HG03025 (cell line): ENCODE data around the gene CTTN.

Experiments used
- ATAC-seq: cut with Tn5 transposase; IDR thresholded peaks from one replicate; pipeline ENCODE4 v1.9.1; 2021; ENCODE audit warnings: mild to moderate bottlenecking, moderate library complexity; ENCODE audit not compliant: unreplicated experiment, low FRiP score

CTTN gene

DNA sequence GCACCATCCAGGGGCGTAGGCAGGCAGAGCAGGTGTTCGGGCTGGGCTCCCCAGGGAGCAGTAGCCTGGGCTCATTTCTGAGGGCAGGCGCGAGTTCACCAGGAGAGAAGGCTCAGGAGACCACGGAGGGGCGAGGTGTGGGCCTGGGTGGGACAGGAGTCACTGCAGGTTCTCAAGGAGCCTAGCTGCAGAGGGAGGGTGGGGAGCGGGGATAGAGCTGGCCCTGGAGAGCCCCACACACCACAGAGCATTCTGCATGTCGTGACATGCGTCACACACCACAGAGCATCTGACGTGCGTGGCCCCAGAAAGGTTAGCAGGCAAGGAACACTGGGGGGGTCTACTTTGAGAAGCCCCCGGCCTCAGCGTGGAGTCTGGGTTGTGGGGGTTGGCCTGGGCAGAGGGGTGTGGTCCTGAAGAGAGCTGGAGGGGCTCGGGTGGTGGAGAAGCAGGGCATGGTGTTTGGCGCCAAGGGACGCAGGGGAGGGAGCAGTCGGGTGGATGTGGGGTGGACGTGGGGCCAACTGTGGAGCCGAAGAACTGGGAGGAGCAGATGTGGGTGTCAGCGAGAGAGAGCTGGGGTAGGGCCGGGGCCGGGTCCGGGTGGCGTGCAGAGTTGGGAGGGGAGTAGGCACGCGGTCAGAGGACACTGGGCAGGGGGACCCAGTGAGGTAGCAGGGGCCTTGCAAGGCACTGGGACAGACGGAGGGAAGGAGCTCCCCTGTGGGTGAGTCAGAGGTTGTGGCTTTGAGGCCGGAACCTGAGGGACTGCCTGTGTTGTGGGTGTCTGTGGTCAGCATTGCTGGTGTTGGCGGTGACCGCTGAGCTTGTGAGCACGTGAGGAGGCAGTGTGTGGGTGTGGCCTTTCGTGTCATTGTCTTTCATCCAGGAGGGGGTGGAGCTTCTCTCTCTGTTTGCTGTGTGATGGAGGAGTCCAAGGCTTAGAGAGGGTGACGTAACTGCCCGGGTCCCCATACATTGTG is 25.5 kb downstream of the CTTN start:
- ATAC-seq: no peak

DNA sequence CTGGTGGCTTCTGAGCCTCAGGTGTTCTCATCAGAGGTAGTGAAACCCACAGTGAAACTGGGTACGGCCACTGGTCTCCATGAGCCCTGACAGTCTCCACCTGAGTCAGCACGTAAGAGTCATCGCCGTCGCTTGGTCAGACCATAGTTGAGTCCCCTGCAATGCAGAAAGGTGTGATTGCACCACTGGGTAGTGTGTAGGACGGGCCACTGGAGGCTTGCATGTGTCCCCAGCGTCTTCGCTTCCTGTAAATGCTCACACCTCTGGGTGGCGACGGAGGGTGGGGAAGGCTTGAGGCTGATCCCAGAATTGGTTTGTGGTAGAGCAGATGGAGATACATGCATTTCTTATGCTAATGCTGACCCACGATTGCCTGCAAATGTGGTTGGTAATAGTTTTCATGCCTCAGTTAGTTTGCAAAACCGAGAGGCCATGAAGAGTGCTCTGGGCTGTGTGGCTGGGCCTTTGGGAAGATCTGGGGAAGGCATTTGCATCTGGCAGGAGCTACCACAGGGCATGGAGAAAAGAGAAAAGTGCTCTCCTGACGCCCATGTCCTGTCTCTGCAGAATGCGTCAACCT is 26.5 kb downstream of the CTTN start:
- ATAC-seq: no peak

DNA sequence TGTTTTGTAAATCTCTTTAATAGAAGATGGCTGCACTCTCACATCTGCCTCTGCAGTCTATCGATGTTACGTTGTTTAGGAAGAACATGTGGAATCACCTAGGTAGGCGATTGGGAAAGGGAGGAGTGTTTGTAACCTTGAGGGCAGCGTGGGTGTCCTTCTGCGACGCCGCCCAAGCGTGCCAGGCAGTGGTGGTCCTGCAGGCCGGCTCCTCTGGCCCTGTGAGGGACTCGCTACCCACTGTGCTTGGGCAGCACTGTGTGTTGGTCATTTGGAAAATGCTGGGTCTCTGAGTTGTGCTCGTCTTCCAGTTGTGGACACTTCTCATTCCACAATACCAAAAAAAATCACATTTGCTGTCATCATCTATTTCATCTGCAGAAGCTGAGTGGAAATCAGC is 29.1 kb downstream of the CTTN start:
- ATAC-seq: no peak

DNA sequence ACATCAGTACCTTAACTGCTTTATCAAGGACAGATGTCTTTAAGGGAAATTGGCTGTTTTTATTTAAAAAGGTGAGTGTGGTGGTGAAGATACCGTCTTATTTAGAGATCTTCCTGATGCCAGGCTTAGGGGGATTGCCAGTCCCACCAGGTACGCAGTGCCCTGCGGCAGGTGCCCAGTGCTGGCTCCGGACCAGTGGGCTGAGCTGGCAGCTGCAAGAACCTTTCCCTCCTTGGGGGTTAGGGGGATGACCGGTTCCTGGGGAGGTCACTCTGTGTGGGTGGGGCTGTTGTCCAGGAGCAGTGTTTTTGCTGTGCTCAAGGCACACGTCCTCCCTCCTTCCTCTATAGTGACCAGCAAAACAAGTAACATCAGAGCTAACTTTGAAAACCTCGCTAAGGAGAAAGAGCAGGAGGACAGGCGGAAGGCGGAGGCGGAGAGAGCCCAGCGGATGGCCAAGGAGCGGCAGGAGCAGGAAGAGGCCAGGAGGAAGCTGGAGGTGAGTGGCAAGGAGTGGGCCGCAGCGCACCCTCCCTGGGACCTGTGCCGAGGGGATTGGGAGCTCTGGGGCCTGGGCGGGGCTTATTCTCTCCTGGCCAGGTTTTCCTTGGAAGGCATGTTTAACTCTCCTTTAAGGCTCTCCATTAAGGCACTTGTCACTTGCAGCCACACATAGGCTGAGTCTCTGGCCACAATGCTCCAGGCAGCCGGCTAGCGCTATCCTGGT is 30.5 kb downstream of the CTTN start:
- no peak for ATAC-seq

DNA sequence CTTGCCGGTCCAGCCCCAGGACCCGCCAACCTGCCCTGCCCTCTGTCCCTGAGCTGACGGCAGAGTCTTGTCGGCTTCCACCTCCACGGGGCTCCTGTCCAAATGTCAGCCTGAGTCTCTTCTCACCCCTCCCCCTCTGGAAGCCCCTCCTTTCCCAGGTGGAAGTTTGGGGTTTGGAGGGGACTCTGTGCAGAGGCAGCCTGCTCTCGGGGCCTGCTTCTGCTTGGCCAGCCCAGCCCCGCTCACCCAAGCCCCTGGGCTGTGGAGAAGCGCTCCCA is 31.0 kb downstream of the CTTN start:
- ATAC-seq: no peak

DNA sequence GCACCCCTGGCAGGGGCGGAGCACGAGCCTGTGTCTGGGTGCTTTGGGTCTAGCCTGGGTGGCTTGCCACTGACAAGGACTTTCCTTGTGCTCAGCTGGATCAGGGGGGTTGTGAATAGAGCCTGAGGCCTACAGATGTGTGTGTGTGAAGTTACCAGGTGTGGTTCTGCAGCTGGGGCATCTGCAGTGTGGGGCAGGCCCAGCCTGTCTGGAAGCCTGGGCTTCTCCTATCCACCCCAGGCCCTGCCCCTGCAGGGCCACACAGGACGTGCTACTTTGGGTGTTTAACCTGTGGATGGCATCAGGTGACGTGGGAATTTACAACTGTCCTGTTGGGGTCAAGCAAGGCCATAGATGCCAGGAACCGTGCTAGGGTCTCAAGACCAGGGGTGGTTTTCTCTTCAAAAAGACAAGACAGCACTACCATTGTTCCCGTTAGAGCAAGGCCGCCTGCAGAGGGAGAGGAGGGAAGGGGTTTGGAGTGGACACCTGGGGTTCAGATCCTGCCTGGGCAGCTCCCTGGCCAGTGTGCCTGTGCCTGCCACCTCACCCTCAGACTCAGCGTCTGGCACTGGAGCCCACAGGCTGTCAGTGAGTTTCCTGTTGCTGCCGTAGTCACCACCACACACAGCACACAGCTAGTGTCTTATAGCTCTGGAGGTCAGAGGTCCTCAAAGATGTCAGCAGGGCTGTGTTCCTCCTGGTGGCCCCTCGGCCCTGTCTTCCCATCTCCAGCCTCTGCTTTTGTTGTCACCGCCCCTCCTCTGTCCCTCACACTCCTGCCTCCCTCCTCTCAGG is 31.6 kb downstream of the CTTN start:
- no peak for ATAC-seq

DNA sequence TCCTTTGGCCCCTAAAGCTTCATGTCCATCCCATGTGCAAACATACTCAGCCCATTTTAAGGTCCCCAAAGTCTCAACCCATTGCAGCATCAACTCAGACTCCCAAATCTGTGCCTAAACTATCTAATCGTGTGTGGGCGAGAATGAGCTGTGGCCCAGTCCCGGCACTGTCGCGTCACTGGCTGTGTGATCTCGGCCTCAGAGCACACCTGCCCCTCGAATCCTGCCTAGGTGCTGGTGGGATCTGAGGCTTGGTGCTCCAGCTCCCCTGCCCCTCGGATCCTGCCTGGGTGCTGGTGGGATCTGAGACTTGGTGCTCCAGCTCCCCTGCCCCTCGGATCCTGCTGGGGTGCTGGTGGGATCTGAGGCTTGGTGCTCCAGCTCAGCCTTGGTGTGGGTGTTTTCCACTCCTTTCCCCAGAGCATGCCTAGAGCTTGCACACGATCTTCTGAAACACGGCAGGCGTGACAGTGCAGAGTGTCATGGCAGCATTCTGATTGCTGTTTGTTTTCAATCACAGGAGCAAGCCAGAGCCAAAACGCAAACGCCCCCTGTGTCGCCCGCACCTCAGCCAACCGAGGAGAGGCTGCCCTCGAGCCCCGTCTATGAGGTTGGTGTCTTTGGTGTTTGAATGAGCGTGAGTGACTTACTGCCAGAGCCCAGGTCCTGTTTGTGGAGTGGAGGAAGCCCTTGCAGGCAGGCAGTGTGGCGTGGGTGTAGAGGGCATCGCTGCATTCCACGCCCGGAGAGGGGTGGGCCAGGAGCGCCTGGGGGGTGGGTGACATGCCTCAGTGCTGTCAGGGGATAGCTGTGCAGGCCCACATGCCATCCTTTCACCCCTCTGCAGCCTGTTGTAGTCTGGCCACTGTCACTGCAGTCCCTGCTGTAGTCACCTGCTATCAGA is 32.6 kb downstream of the CTTN start:
- no peak for ATAC-seq

DNA sequence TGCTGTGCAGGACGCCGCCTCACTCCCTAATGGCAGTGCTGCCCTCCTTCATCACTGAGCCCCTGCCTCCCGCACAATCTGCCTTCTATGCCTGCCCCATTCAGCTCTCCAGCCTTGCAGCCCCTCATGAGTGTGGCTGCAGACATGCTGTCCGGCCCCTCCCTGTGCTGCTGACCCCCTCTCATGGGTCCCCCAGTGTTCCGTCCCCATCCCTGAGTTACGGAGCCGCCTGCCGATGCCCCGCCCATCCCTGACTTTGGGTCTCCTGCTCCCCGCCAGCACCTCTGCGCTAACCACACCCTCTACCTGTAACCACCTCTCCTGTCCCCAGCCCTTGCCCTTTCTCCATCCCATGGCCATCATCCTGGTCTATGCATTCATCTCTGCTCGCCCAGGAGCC is 33.3 kb downstream of the CTTN start:
- ATAC-seq: no peak

DNA sequence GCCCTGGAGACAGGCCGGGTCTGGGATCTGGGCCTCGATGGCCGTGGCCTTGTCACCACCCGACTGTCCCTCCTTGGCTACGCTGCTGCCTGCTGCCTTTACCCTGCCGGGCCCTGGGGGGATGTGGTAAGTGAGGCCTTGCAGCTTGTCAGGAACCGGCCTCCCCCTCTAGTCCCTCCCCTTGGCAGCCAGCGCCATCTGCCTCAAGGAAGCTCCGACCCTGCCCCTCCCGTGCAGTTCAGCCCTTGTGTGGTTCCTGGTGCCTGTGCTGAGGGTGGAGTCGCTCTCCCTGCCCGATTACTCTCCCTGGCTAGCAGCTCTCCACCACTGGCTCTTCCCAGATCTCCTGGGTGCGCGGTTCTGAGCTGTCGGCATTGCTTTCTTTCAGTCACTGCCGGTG is 33.7 kb downstream of the CTTN start:
- ATAC-seq: no peak

DNA sequence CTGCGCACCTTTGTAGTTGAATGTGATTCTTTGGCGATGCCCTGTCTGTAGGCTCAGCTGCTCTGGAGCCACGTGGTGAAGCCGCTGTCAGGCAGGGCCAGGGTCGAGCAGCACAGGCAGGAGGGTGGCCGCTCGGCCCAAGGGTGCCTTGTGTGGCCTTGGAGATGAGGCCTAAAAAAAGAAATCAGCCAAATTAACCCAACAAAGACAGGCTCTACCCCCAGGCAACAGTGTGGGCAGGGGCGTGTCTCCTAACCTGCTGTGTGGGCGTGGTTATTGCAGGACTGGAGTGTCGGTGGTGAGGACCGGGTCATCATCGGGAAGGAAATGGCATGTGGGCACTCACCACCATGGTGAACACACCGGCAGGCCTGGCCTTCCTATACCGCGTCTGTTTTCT is 34.3 kb downstream of the CTTN start:
- no peak for ATAC-seq

DNA sequence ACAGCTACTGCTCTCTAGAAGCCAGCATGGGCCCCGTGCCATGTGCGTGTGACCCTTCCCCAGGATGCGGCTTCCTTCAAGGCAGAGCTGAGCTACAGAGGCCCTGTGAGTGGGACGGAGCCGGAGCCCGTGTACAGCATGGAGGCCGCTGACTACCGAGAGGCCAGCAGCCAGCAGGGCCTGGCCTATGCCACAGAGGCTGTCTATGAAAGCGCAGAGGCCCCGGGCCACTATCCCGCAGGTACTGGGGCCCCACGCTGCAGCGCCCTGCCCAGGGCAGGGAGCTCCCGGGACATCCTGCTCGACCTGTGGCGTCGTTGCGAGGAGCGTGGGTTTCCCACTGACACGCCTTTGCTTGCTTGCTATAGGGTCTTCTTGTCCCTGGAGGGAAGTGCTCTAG is 34.7 kb downstream of the CTTN start:
- ATAC-seq: no peak

DNA sequence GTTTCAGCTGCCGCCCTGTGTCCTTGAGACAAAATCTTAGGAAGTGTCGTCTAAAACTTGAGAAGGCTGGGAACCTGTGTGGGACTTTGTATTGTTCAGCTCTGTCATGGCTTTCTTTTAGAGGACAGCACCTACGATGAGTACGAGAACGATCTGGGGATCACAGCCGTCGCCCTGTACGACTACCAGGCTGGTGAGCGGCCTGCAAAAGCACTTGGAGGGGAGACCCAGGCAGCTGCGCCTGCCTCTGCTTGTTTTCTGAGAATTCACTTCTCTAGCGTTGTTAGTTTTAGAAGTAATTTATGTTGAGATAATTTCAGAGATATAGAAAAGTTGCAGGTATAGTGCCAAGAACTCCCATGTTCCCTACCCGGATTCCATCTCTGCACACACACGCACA is 35.2 kb downstream of the CTTN start:
- no peak for ATAC-seq

DNA sequence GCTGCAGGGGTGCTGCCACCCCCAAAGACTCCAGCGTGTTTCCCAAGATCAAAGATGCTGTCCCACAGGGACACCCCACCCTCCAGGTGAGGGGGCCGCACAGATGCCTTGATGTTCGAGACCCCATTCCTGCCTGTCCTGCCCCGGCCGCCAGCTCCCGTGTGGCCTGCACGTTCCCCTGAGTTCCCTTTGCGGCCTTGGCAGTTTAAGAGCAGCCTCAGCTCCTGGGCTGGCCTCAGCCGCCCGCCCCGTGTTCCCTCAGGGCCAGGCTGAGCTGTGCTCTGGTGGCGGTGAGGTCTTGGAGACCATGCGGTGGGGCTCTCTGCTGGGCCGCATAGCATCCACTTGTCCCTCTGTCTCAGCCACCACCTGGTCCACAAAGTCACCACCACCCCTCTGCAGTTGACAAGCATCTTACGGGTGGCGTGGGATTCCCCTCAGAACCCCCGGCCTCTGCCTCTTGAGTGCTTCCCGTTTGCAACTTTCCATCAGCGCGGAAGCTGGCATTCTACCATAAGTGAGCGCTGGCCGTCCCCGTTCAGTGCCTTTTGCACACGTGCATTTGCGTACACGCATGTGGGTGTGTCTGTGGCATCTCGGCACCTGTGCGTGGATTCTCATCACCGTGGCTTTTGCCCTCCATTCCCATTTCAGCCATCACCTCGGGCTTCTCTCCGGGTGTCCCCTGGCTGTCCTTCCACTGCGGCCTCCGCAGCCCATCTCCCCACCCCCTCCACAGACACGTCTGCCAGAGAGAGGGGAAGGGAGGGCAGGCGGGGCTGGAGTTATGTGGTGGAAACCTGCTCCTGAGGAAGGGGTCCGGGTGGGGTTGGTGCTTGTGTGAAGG is 35.9 kb downstream of the CTTN start:
- no peak for ATAC-seq

DNA sequence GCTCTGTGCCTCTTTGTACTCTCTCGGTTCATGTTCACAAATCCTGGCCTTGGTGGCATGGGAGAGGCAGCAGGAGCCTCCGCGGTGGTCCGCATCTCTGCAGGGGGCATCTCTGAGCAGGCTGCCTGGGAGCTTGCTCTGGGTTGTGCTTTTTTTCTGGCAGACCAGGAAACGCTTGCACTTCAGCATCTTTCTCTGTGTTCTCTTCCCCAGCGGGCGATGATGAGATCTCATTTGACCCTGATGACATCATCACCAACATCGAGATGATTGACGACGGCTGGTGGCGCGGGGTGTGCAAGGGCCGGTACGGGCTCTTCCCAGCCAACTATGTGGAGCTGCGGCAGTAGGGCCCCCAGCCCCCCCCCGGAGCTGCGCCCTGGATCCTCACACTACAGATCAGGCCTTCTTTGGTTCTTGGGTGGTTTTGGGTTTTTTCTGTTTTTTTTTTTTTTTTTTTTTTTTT is 36.5 kb downstream of the CTTN start:
- ATAC-seq: no peak

DNA sequence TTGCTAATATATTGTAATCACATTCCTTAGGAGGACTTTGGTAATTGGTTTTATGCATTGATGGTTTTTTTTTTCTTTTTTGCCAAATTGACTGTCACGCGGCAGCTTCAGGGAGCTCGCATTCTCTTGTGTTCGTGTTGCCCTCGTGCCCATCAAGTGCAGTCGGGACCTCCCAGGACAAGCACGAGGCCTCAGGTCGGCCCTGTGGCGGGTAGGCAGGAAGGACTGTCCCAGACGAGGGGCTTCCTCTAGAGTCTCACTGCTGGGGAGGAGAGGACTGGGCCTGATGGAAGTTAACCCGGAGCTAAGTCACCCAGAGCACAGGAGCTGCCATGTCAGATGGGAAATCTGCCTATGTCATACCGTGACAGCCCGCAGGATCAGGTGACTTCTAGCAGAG is 37.0 kb downstream of the CTTN start:
- no peak for ATAC-seq

DNA sequence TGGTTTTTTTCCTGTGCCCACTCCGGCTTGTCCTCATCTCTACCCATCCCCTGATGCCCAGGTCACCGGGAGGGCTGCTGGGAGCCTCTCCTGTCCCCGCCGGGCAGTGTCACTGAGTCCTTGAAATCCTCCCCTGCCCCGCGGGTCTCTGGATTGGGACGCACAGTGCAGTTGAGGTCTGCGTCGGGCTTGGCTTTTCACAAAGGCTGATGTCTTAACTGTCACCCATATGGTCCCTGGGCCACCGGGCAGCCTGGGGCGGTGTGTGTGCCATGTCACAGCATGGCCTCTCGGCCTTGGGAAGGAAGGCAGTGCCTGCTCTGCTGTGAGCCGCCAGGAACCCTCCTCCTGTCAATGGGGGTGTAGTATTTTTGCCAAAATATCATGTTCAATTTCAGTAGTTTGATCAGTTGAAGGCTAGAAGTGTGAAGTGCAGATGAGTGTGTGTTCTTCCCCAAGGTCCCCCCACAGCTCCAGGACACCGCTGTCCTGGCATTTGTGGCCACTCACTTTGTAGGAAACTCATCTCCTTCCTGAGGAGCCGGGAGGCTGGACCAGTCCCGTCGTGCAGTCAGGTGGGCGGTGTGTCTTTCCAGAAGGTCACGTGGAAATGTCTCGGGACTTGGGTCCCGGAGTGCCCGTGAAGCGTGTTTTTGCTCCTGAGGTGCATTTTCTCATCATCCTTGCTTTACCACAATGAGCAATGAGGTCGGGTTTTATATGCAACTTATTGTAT is 37.6 kb downstream of the CTTN start:
- no peak for ATAC-seq

DNA sequence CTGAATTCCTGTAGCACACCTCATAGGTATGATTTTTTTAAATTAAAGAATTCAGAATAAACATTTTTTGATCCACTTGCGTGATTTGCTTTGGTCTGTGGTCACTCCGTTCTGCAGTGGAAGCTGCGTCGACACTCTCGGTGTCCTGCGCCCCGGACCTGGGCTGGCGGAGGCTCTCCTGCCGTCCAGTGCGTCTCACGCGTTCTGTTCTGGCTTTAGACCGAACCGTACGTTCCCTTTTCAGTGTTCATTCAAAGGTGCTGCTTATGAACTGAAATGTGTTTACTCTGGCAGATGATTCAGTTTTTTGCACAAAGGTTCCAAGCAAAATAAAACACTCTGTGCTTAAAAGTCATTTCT is 38.2 kb downstream of the CTTN start:
- ATAC-seq: no peak

DNA sequence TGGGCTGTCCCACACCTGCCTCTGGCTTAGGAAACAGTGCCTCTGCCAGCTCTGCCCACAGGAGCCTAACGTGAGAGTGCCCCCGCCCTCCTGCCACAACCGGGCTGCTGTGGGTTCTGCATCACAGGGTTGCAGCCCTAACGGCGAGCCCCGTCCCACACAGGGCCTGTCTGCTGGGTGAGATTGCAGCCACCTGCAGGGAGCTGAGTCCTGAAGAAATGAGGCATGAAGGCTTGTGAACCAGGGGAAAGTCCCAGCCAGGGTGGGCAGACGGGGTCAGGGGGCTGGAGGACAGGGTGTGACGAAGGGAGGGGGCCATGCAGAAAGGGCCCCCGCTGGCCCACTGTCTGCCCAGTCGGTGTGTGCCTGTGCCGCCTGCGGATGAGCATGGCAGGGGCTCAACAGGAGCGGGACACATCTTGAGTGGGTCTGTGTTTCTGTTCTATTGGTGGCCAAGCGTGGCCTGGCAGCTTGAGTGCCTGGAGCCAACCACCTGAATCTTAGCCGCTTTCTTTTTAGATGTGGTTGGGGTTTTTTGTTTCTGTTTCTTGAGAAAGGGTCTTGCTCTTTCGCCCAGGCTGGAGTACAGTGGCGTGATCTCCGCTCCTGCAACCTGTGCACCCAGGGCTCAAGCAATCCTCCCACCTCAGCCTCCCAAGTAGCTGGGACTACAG is 38.9 kb downstream of the CTTN start:
- ATAC-seq: no peak
